Panc1 (cell line): ENCODE measurements around the gene SLC6A19.

ENCODE experiments used
- POLR2AphosphoS5 ChIP-seq: IDR thresholded peaks from 2 replicates; pipeline ENCODE4 v1.6.1; 2012; ENCODE audit warnings: mild to moderate bottlenecking, low read depth, low read length, moderate library complexity
- SIN3A ChIP-seq: IDR thresholded peaks from 2 replicates; pipeline ENCODE4 v1.6.1; 2012; ENCODE audit warnings: low read depth, mild to moderate bottlenecking, low read length, moderate library complexity, borderline replicate concordance; ENCODE audit not compliant: insufficient read depth
- TCF7L2 ChIP-seq: IDR thresholded peaks from 2 replicates; pipeline ENCODE4 v1.6.1; 2011; ENCODE audit warnings: mild to moderate bottlenecking, low read depth, low read length, inconsistent platforms
- TF ChIP-seq, protein P1 (sequence below): fragments of 450-650 bp; IDR thresholded peaks from 2 replicates; pipeline ENCODE4 v1.5.1; 2017; ENCODE audit warnings: mild to moderate bottlenecking
- TF ChIP-seq, protein P2 (sequence below), 2 experiments: IDR thresholded peaks; 2 replicates each; pipeline ENCODE4 v1.6.1; 2011 to 2012; ENCODE audit warnings: low read depth in 2 of 2, control low read depth in 1 of 2, low read length in 1 of 2, mild to moderate bottlenecking in 1 of 2, moderate library complexity in 1 of 2; ENCODE audit not compliant: insufficient read depth in 1 of 2

DNA sequence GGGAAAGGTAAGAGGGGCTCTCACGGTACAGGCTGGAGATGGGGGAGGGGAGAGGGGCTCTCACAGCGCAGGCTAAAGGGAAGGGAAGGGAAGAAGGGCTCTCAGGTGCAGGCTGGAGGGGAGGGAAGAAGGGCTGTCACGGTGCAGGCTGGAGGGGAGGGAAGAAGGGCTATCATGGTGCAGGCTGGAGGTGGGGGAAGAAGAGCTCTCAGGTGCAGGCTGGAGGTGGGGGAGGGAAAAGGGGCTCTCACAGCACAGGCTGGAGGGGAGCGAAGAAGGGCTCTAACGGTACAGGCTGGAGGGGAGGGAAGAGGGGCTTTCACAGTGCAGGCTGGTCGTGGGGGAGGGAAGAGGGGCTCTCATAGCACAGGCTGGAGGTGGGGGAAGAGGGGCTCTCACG lies 28.4 kb downstream of the SLC6A19 start:
- TF ChIP-seq, protein P1, sequence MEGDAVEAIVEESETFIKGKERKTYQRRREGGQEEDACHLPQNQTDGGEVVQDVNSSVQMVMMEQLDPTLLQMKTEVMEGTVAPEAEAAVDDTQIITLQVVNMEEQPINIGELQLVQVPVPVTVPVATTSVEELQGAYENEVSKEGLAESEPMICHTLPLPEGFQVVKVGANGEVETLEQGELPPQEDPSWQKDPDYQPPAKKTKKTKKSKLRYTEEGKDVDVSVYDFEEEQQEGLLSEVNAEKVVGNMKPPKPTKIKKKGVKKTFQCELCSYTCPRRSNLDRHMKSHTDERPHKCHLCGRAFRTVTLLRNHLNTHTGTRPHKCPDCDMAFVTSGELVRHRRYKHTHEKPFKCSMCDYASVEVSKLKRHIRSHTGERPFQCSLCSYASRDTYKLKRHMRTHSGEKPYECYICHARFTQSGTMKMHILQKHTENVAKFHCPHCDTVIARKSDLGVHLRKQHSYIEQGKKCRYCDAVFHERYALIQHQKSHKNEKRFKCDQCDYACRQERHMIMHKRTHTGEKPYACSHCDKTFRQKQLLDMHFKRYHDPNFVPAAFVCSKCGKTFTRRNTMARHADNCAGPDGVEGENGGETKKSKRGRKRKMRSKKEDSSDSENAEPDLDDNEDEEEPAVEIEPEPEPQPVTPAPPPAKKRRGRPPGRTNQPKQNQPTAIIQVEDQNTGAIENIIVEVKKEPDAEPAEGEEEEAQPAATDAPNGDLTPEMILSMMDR: no peak
- no peak for TF ChIP-seq SIN3A
- TF ChIP-seq, protein P2, sequence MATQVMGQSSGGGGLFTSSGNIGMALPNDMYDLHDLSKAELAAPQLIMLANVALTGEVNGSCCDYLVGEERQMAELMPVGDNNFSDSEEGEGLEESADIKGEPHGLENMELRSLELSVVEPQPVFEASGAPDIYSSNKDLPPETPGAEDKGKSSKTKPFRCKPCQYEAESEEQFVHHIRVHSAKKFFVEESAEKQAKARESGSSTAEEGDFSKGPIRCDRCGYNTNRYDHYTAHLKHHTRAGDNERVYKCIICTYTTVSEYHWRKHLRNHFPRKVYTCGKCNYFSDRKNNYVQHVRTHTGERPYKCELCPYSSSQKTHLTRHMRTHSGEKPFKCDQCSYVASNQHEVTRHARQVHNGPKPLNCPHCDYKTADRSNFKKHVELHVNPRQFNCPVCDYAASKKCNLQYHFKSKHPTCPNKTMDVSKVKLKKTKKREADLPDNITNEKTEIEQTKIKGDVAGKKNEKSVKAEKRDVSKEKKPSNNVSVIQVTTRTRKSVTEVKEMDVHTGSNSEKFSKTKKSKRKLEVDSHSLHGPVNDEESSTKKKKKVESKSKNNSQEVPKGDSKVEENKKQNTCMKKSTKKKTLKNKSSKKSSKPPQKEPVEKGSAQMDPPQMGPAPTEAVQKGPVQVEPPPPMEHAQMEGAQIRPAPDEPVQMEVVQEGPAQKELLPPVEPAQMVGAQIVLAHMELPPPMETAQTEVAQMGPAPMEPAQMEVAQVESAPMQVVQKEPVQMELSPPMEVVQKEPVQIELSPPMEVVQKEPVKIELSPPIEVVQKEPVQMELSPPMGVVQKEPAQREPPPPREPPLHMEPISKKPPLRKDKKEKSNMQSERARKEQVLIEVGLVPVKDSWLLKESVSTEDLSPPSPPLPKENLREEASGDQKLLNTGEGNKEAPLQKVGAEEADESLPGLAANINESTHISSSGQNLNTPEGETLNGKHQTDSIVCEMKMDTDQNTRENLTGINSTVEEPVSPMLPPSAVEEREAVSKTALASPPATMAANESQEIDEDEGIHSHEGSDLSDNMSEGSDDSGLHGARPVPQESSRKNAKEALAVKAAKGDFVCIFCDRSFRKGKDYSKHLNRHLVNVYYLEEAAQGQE (IDR thresholded peaks at IDR 0.05; ENCODE audit: insufficient read depth in 1 of 2, low read depth in 2 of 2, low read length in 1 of 2): no peak
- no peak for TF ChIP-seq TCF7L2
- no peak for TF ChIP-seq POLR2AphosphoS5
